ENCODE results near the gene NHS.

- TF ChIP-seq CTCF (IDR thresholded peaks at IDR 0.05) (no peak), POLR2A (IDR thresholded peaks at IDR 0.05) (no peak)
Observed at GRCh38 chrX:17748684-17749083, 373.7 kb downstream of the NHS start.
